Psoas muscle (tissue), 8 donors: ENCODE data around the gene ARHGAP24. TPM values are rescaled to one million over a fixed set of nuclear protein-coding genes. Genes with fewer than 3 reads are reported as not detected.

Experiments
- ATAC-seq, 4 donors: fragments of 200-7000 bp; cut with Tn5 transposase; one replicate each; pipeline ENCODE4 v1.9.1; 2020; ENCODE audit warnings: moderate library complexity in 3 of 4, mild to moderate bottlenecking in 2 of 4
- DNase-seq, 2 donors: peaks; one replicate each; pipeline ENCODE4 v3.0.0-alpha.2; 2020
- H3K27ac ChIP-seq: fragments of 200-600 bp; one replicate; pipeline ENCODE4 v1.8.0; 2022
- H3K27me3 ChIP-seq, 3 donors: fragments of 200-600 bp in 1 of 3; one replicate each; pipeline versions ENCODE4 v1.6.1 to v1.8.0; 2013 to 2022; ENCODE audit warnings: low read length in 2 of 3, mild to moderate bottlenecking in 2 of 3, moderate library complexity in 1 of 3; ENCODE audit not compliant: insufficient read depth in 3 of 3
- H3K36me3 ChIP-seq, 2 donors: fragments of 200-600 bp in 1 of 2; one replicate each; pipeline versions ENCODE4 v1.6.1 to v1.8.0; 2013 to 2022; ENCODE audit warnings: low read depth in 1 of 2, mild to moderate bottlenecking in 1 of 2, moderate library complexity in 1 of 2; ENCODE audit not compliant: insufficient read depth in 1 of 2
- H3K4me1 ChIP-seq: fragments of 200-600 bp; one replicate; pipeline ENCODE4 v1.8.0; 2022
- H3K4me3 ChIP-seq: fragments of 200-600 bp; one replicate; pipeline ENCODE4 v1.8.0; 2022; ENCODE audit warnings: mild to moderate bottlenecking
- H3K9me3 ChIP-seq: fragments of 200-600 bp; one replicate; pipeline ENCODE4 v1.8.0; 2022
- CTCF ChIP-seq: fragments of 200-600 bp; IDR thresholded peaks from one replicate; pipeline ENCODE4 v1.8.0; 2022; ENCODE audit warnings: antibody characterized with exemption
- WGBS, 3 donors: extraction: QIAGEN DNeasy Blood & Tissue Kit; methylation state at CpG; one replicate each; pipeline versions ENCODE4 v1.1.6 to v1.1.7; 2013; 5-methylcytosine and 5-hydroxymethylcytosine counted together
- intact Hi-C, 2 donors: fragments of 100-400 bp; cut with DNase I; formaldehyde crosslinking; loops; one replicate each; pipeline versions ENCODE4 v1.11.0 to v1.14.2; 2022
- polyA plus RNA-seq, 3 donors: library from polyadenylated mRNA; stranded (reverse); fragments of 200-250 nt; gene quantifications; one replicate each; pipeline ENCODE4 v1.2.3, GENCODE V29; 2013
- total RNA-seq, 4 donors: library from RNA; stranded (reverse); fragmentation: NEBNext Ultra II Directional in 2 of 4; extraction: Animal tissue kit (Norgen Biotek cat#: 25700) in 2 of 4; gene quantifications; one replicate each; pipeline versions ENCODE4 v1.2.1 to v1.2.4, GENCODE V29; 2021 to 2023
- donor health status: healthy with polysubstance abuse.
- donor health status: DM: no; HTN: no; CAD: no; lungs with moderate emphysema.
- donor health status: Bipolar disorder and iron deficiency.
- donor health status: healthy.
- donor health status: DM: yes; HTN: yes; CAD: no.
- donor health status: DM: no; HTN: no; CAD: no.
- donor health status: DM: no; HTN: no; CAD: no.
- donor health status: DM: yes; HTN: yes; CAD: no.

The ARHGAP24 gene
- total and polyA plus RNA-seq, 7 donors: 2.3 to 25.7 (median 4.6) TPM

GRCh38 chr4:85598936-85599335 is 124.0 kb downstream of the ARHGAP24 start:
- Histone ChIP-seq H3K36me3 (no peaks in the 10 kb centered on the region), H3K4me3 (no peak overlapping the region), H3K27ac (no peak overlapping the region), H3K4me1 (no peaks in the 10 kb centered on the region), H3K27me3 (peaks cover 0 to 2% (median 0%) of the 10 kb centered on the region in 3 donors), H3K9me3 (no peaks in the 10 kb centered on the region)
- intact Hi-C loops: no loop called here
- TF ChIP-seq CTCF: no peak
- WGBS, 3 donors: 89 to 100% (median 94%) methylated on average over 1 of the region's 1 CpG
- DNase-seq (no peak), ATAC-seq (no peak)

GRCh38 chr4:85600501-85600900 is 125.6 kb downstream of the ARHGAP24 start:
- DNase-seq: no peak
- Histone ChIP-seq H3K27ac (no peak overlapping the region), H3K36me3 (no peaks in the 10 kb centered on the region), H3K4me3 (no peak overlapping the region), H3K9me3 (no peaks in the 10 kb centered on the region), H3K27me3 (peaks cover 0 to 2% (median 0%) of the 10 kb centered on the region in 3 donors), H3K4me1 (no peaks in the 10 kb centered on the region)
- WGBS, 3 donors: 27 to 48% (median 37%) methylated on average over 4 of the region's 4 CpGs
- intact Hi-C loops: no loop called here
- no peak for TF ChIP-seq CTCF
- no peak for ATAC-seq

GRCh38 chr4:85603437-85604336 is 128.7 kb downstream of the ARHGAP24 start:
- intact Hi-C loops: no loop called here
- DNase-seq (no peak), ATAC-seq (no peak)
- H3K36me3 ChIP-seq: no peaks in the 10 kb centered on the region
- no peaks in the 10 kb centered on the region for H3K4me1 ChIP-seq
- TF ChIP-seq CTCF: no peak
- no peaks in the 10 kb centered on the region for H3K9me3 ChIP-seq
- H3K4me3 ChIP-seq: no peak overlapping the region
- 66 to 72% (median 69%) methylated on average over 3 of the region's 3 CpGs for WGBS, 3 donors
- H3K27me3 ChIP-seq: peaks cover 0 to 2% (median 0%) of the 10 kb centered on the region in 3 donors
- H3K27ac ChIP-seq: no peak overlapping the region

- no peak for ATAC-seq
- no peak overlapping the region for H3K27ac ChIP-seq
- no peak overlapping the region for H3K4me3 ChIP-seq
- no peak for TF ChIP-seq CTCF
- DNase-seq: no peak
- H3K36me3 ChIP-seq: no peaks in the 10 kb centered on the region
- 91 to 100% (median 94%) methylated on average over 1 of the region's 1 CpG for WGBS, 3 donors
- H3K4me1 ChIP-seq: no peaks in the 10 kb centered on the region
- H3K27me3 ChIP-seq: no peaks in the 10 kb centered on the region
- intact Hi-C loops: no loop called here
- H3K9me3 ChIP-seq: no peaks in the 10 kb centered on the region
Observed at GRCh38 chr4:85606505-85606904, 131.6 kb downstream of the ARHGAP24 start.
